Limb (tissue), 2 donors: ENCODE results near the gene TMEM88.
A peak's percentile ranks its signal among the peaks of the same experiment; 100 is the strongest.
"Not testable (repeated sequence)": the region's sequence is repeated elsewhere in the genome, so short reads cannot be mapped to it uniquely, and the experiment has no call there.

Experiments used
- DNase-seq, 2 donors: peaks; one replicate each; pipeline ENCODE4 v3.0.0-alpha.2; 2016; ENCODE audit errors: extremely low spot score in 2 of 2

TMEM88 gene, protein sequence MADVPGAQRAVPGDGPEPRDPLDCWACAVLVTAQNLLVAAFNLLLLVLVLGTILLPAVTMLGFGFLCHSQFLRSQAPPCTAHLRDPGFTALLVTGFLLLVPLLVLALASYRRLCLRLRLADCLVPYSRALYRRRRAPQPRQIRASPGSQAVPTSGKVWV

DNA sequence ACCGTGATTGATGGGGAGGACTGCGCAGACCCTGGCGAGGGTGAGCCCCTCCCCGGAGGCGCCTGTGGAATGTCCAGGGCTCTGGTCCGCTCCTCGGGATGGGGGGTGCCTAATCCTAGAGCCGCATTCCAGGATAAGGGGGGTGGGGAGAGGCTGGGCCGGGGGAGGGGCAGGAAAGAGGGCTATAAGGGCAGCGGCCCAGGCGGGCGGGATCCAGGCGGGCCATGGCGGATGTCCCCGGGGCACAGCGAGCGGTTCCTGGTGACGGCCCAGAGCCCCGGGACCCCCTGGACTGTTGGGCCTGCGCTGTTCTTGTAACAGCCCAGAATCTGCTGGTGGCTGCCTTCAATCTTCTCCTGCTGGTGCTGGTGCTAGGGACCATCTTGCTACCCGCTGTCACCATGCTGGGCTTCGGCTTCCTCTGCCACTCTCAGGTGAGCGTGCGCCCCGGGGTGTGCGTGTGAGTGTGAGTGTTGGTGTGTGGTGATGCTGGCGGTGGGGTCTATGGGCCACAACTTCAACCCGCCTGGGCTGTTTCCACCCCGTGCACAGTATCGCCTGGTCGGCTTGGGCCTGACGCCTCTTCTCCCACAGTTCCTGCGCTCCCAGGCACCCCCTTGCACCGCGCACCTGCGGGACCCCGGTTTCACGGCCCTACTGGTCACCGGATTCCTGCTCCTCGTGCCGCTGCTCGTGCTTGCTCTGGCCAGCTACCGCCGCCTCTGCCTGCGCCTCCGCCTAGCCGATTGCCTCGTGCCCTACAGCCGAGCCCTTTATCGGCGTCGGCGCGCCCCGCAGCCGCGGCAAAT is at the start of gene TMEM88:
Gene TMEM88, plus strand, starts transcription at position 216 of the 809 bp plus-strand sequence. Its CDS starts 9 bp downstream, at position 225.
- peak in 1 of 2 donors; percentile 64 for DNase-seq

DNA sequence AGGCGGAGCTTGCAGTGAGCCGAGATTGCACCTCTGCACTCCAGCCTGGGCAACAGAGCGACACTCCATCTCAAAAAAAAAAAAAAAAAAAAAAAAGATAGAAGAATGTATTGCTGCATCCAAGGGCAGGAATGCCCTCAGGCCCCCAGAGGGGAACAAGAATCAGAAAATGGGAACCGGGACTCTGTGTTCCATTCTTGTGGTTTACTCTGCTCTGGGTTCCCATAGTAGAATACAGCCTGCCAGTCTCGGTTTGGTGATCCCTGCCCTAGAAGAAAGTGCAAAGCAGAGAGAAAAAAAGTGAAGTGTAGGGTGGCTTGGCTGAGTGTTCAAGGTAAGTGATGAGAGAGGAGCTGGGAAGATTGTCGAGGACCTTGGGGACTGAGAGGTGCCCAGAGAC is 48.3 kb upstream of the TMEM88 start:
- DNase-seq = no peak

DNA sequence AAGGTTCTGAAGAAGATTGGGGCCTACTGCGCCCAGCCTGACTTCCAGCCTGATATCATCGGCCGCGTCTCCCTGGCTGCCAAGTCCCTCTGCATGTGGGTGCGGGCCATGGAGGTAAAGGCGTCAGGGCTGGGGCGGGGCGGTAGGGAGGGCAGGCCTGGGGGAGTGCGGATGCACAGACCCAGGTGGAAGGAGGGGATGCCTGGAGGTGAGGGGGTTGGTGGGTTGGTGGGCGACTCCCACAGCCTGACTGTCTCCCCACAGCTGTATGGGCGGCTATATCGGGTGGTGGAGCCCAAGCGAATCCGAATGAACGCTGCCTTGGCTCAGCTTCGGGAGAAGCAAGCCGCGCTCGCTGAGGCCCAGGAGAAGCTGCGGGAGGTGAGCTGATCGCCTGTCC is 47.7 kb upstream of the TMEM88 start:
- DNase-seq = no peak

DNA sequence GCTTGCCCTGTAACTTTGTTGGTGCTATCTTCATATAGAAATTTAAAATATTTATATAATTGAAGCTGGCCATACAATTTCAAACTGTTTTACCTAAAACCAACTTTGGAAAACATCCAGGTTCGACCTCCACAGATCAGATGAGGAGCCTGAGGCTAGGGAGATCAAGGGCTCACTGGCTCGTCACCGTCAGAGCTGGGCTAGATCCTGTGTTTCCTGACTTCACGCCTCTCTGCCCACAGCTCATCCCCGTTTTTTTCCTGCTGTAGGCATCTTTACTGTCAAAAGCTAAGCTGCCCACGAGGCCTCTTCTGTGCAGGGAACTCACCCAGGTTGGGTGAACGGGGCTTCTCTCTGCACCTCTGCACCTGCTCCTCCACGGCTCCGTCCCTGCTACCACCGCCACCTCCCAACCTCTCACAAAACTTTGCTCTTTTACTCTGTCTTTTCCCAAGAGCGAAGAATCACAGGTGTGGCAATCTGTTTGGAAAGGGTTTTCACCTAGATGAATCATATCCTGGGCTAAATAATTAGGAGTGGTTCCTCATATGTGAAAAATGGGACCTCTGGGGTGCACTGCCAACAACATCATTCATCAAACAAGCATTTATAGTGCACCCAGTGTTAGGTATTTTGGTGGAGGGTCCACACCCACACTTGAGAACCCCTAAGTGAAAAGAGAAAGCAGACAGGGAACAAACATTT is 45.6 kb upstream of the TMEM88 start:
- no peak for DNase-seq

DNA sequence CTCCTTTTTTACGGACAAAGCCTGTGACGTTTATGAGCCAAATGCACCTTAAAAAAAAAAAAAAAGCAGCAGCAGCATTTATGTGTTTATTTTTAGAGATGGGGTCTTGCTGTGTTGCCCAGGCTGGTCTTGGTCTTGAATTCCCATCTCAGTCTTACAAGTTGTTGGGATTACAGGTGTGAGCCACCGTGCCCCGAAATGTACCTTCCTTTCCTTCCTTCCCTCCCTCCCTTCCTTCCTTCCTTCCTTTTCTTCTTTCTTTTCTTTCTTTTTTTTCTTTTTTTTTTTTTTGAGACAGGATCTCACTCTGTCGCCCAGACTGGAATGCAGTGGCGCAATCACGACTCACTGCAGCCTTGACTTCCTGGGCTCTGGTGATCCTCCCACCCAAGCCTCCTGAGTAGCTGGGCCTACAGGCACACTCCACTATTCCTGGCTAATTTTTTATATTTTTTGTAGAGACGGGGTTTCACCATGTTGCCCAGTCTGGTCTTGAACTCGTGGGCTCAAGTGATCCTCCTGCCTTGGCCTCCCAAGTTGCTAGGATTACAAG is 45.0 kb upstream of the TMEM88 start:
- not testable (repeated sequence) for DNase-seq

DNA sequence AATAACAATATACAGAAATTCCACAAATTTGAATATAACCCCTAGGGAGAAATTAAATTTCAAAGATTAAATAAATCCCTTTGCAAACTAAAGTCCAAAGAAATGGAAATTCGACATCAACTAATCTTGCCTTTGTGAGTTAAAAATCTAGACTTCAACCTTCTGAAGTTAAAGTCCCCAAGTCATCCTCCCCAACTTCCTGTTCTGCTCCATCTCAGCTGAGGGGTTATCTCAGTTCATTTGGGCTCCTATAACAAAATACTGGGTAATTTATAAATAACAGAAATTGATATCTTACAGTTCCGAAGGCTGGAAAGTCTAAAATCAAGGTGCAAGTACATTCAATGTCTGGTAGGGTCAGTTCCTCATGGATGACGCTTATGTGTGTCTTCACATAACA is 43.6 kb upstream of the TMEM88 start:
- no peak for DNase-seq

DNA sequence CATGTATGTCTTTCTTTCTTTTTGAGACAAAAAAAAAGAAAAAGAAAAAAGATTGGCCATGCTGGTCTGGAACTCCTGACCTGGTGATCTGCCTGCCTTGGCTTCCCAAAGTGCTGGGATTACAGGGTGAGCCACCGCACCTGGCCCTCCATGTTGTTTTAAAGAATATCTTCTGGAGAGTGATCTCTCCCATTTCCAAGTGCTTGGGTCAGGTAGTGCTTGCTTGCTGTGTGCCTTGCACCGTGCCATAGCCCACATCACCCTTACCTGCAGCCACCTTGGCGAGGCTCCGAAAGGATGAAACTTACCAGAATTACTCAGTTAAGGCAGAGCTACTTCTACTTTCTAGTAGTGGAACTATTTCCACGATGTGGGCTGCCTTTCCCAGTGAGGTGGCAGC is 39.9 kb upstream of the TMEM88 start:
- DNase-seq = no peak

DNA sequence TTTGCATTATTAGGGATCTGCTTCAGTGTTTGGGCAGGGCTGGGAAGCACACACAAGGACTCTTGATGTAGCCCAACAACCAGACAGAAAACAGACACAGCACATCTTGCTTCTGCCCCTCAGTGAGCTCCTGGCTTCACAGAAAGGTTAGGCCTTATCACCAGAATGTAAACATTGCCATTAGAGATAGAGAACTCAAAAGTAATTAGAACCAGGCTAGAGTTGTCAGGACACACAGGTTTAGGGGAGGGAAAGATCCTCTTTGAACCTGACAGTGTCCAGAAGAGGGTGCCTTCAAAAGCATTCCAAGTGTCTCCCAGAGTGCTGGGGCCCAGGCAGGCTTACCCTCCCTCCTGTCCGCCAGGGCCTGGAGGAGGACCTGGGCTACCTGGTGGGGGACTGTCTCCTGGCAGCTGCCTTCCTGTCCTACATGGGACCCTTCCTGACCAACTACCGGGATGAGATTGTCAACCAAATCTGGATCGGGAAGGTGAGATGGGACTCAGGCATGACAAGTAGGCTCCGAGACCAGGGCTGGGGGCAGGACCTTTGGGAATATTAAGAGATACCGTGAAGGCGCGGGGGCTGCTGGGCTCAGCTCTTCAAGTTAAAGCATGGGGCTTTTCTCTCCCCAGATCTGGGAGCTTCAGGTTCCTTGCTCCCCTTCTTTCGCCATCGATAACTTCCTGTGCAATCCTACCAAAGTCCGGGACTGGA is 37.8 kb upstream of the TMEM88 start:
- DNase-seq = no peak

DNA sequence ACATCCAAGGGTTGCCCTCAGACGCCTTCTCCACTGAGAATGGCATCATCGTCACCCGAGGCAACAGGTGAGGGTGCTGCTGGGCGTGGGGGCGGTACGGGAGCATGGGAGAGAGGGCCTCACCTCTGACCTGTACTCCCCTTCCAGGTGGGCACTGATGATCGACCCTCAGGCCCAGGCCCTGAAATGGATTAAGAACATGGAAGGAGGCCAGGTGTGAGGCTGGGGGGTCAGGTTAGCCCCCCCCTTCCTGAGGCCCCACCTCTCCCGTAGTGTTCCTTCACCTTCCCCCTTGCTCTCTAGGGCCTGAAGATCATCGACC is 37.3 kb upstream of the TMEM88 start:
- no peak for DNase-seq

DNA sequence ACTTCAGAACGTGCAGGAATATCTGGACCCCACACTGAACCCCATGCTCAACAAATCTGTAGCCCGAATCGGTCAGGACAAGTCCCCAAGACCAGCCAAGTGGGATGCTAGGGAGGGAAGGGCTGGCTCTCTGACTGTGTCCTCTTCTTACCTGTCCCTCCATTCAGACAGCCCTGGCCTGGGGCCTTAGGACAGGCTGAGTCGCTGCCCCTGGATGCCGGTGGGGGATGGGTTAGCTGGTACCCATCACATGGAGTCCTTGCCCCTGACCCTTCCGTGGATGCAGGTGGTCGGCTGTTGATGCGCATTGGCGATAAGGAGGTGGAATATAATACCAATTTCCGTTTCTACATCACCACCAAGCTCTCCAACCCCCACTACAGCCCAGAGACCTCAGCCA is 36.8 kb upstream of the TMEM88 start:
- no peak for DNase-seq

DNA sequence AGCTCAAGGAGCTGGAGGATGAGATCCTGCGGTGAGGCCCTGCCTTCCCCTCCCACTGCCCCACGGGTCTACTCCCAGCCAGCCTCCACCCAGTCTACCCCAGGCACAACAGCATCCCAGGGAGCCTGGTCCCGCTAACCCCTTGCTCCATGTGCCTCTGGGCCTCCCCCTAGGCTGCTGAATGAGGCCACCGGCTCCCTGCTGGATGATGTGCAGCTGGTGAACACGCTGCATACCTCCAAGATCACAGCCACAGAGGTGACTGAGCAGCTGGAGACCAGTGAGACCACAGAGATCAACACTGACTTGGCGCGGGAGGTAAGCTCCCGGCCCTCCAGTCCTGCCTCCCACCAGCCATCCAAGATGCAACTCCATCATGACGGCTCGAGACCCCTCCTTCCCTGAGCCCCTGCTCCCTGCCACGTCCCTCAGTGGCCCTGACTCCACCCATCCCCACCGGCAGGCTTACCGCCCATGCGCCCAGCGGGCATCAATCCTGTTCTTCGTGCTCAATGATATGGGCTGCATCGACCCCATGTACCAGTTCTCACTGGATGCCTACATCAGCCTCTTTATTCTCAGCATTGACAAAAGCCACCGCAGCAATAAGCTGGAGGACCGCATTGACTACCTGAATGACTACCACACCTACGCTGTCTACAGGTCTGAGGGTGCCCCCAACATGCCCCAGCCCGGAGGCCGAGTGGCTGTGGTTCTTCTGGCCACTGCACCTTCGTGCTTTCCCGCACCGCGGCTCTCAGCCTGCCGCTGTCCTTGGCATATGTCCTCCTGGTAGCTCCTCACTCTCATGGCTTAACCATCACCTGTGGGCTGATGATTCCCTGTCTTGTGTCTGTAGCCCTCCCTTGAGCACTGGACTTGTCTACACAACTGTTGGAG is 35.9 kb upstream of the TMEM88 start:
- no peak for DNase-seq

DNA sequence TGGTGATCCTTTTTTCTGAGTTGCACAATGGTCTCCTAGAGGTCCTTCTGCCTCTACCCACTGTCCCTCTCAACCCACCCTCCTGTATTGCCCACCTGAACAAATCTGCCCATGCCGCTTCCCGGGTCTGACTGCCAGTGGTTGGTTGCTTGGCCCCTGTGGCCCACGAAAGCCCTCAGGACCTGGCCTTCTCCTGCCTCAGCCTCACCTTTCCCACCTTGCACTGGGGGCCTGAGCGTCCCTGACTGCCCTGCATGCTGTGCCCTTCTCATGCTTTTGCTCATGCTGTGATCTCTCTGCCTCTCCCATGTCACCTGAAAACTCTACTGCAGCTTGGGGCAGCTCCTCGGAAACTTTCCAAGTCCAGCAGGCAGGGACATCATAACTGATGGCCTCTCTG is 34.6 kb upstream of the TMEM88 start:
- no peak for DNase-seq

DNA sequence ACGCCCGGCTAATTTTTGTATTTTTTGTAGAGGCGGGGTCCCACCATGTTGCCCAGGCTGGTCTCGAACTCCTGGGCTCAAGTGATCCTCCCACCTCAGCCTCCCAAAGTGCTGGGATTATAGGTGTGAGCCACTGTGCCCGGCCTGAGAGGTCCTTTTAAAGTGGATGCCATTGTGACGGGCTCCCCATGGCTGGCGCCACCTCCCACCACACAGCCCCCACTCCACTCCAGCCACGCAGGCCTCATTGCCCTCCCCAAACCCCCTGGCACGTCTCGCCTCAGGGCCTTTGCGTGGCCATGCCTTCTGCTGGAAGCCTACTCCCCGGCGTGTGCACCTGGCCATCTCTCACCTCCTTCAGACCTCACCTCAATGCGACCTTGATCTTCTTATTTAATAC is 32.7 kb upstream of the TMEM88 start:
- no peak for DNase-seq

DNA sequence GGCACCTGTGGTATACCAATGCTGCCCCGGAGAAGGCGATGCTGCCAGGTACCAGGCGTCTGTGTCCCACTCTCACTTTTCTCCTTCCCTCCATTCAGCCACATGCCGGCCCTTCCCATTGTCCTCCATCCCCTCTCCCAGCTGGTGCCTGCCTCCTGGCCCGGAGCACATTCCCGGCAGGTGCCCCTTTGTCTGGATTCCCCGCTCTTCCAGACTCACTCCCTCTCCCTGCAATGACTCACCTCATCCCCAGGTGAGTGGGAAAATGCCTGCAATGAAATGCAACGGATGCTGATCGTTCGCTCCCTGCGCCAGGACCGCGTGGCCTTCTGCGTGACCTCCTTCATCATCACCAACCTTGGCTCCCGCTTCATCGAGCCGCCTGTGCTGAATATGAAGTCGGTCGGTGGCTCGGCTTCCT is 31.3 kb upstream of the TMEM88 start:
- DNase-seq = no peak

DNA sequence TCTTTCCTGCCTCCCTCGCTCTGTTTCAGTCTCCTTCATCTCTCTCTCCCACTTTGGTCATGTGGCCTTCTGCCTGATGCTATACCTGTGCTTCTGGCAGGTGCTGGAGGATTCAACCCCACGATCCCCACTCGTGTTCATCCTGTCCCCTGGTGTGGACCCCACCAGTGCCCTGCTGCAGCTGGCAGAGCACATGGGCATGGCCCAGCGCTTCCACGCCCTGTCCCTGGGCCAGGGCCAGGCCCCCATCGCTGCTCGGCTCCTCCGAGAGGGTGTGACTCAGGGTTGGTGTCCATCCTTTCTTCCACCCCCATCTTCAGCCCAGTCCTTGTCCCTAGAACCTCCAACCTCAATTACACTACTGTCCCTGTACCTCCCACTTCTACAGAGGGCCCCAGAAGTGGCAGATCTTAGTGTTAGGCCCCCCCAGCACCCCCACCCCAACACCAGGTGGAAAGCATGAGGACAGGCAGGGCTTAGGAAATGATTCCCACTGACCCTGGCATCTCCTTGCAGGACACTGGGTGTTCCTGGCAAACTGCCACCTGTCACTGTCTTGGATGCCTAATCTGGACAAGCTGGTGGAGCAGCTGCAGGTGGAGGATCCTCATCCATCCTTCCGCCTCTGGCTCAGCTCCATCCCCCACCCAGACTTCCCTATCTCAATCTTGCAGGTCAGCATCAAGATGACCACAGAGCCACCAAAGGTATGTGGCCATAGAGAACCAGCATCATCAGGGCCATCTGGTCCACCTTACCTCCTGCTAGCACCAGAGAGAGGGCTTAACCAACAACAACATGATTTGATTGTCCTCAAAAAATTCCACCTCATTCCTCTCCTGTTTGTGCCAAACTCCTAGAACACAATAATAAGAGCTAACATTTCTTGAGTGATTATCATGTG is 30.6 kb upstream of the TMEM88 start:
- no peak for DNase-seq

DNA sequence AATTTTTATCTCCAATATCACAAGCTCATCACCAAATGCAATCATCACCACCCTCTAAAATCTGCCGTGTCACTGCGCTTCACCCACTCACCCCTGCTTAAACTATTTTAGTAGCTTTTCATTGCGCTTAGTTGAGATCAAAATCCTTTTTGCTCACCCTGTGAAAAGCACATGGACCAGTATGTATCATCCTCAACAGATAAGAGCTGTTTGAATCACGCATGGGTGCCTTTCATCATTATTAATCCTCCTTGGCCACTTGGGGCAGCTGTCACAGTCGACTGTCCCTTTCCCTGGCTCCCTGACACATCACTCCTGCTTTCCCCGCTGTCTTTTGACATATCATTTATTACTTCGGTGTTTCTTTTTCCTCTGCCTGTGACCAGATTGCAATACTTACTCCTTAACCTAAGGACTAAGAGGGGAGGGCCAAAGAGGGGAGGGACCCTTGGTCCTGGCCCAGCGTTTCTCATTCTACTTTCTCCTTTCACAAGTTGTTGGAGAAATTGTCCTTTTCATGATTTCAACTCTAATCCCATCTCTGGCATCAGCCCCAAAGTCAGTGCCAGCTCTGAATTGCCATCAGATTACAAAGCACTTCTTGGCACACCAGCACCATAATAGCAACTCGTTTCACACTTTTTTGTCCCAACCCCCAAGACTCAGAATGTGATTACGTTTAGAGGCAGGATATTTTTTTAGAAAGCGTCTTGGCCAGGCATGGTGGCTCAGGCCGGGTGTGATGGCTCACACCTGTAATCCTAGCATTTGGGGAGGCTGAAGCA is 29.5 kb upstream of the TMEM88 start:
- DNase-seq = no peak

DNA sequence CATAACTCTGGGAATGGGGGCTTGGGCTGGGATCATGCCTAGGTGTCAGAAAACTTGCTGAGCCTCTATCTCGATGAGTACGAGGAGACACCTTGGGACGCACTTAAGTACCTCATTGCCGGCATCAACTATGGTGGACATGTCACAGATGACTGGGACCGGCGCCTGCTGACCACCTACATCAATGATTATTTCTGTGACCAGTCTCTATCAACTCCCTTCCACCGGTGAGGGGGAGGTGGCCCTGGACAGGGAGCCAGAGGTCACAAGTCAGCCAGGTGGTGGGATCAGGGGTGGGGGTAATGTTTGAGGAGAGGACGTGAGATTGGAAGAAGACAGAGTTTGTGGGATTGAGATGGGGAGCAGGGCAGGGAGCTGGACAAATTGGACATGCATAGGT is 24.2 kb upstream of the TMEM88 start:
- DNase-seq = no peak

DNA sequence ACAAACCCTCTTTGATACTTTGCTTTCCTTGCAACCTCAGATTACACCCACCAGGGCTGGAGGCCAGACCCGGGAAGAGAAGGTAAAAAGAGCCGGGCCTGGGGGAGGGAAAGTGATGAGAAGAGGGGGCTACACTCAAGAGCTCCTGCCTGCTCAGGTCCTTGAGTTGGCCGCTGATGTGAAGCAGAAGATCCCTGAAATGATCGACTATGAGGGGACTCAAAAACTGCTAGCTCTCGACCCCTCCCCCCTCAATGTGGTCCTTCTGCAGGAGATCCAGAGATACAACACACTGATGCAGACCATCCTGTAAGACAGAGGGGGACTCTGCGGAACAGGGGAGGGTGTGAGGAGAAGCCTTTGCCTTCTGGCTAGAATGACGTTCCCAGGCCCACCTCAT is 23.6 kb upstream of the TMEM88 start:
- DNase-seq = no peak

DNA sequence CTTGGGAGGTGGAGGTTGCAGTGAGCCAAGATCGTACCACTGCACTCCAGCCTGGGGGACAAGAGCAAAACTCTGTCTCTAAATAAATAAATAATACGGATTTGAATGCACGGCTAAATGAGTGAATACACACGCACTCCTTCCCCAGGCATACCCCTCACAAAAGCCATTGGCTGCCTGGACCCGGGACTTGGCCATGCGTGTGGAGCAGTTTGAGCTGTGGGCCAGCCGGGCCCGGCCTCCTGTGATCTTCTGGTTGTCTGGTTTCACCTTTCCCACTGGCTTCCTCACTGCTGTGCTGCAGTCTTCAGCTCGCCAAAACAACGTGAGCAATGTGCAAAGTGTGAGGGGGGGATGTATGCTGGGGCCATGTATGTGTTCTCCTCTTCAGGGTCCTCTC is 22.4 kb upstream of the TMEM88 start:
- DNase-seq = no peak
